Osteoblast (primary cell): Measurements from ENCODE around the gene CDC27. TPM values are rescaled to one million over a fixed set of nuclear protein-coding genes. Genes with fewer than 3 reads are reported as not detected.

Experiments used
- DNase-seq: peaks from one replicate; pipeline ENCODE4 v3.0.0; 2011; ENCODE audit warnings: low spot score, mixed read lengths; ENCODE audit not compliant: insufficient read length; ENCODE audit errors: missing footprints
- H2AFZ ChIP-seq: 2 replicates; pipeline ENCODE4 v1.6.0; 2011; ENCODE audit warnings: mild to moderate bottlenecking, low read length
- H3K27ac ChIP-seq: 2 replicates; pipeline ENCODE4 v1.5.1; 2011; ENCODE audit warnings: mild to moderate bottlenecking, low read depth, low read length, moderate library complexity
- H3K27me3 ChIP-seq: 2 replicates; pipeline ENCODE4 v1.6.0; 2012; ENCODE audit warnings: mild to moderate bottlenecking, control low read depth, inconsistent platforms, low read length, moderate library complexity; ENCODE audit not compliant: insufficient read depth
- H3K36me3 ChIP-seq: 2 replicates; pipeline ENCODE4 v1.5.1; 2011; ENCODE audit warnings: mild to moderate bottlenecking, low read length, control low read depth, moderate library complexity; ENCODE audit not compliant: insufficient read depth
- H3K4me1 ChIP-seq: 2 replicates; pipeline ENCODE4 v1.5.1; 2011; ENCODE audit warnings: mild to moderate bottlenecking, low read length, control low read depth, moderate library complexity; ENCODE audit not compliant: insufficient read depth
- H3K4me2 ChIP-seq: 2 replicates; pipeline ENCODE4 v1.6.0; 2011; ENCODE audit warnings: mild to moderate bottlenecking, low read length; ENCODE audit not compliant: insufficient read depth
- H3K4me3 ChIP-seq: fragments of 200-600 bp; sonication (generic); 3 replicates; pipeline ENCODE4 v1.5.1; 2012; ENCODE audit warnings: mild to moderate bottlenecking, low read length, inconsistent platforms; ENCODE audit not compliant: insufficient read depth
- H3K79me2 ChIP-seq: 2 replicates; pipeline ENCODE4 v1.6.0; 2012; ENCODE audit warnings: mild to moderate bottlenecking, low read length, control low read depth, inconsistent platforms; ENCODE audit not compliant: insufficient read depth
- H3K9me3 ChIP-seq: 2 replicates; pipeline ENCODE4 v1.5.1; 2011; ENCODE audit warnings: low read depth, low read length, control low read depth
- H4K20me1 ChIP-seq: 2 replicates; pipeline ENCODE4 v1.6.0; 2012; ENCODE audit warnings: mild to moderate bottlenecking, low read length, control low read depth; ENCODE audit not compliant: insufficient read depth
- total RNA-seq: library from RNA; depleted of rRNA; stranded (reverse); fragments of >200 nt; gene quantifications from 2 replicates; pipeline ENCODE4 v1.2.3, GENCODE V29; 2012
- TF ChIP-seq, protein P1 (sequence below): IDR thresholded peaks from 2 replicates; pipeline ENCODE4 v1.5.1; 2011; ENCODE audit warnings: mild to moderate bottlenecking, low read depth, low read length, moderate library complexity; ENCODE audit errors: extremely low read depth

CDC27 gene
- total RNA-seq, 1 donor, result 80.3 TPM

DNA sequence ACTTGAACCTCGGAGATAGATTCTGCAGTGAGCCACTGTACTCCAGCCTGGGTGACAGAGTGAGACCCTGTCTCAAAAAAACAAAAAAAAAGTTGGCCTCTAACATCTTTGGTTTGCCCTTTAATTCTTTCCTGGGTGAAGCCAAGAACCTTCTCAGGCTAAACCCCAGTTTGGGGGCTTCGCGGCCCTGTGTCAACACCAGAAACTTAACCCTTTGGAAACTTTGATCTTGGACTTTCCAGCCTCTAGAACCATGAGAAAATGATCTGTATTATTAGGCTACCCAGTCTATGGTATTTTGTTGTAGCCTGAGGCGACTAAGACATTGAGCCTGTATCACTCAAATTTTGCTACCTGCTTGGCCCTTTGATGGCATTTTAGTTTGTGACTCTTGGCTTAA lies 86.2 kb downstream of the CDC27 start:
- no peaks in the 10 kb centered on the region for H4K20me1 ChIP-seq
- H3K27ac ChIP-seq, result no peak overlapping the region
- TF ChIP-seq, protein P1, sequence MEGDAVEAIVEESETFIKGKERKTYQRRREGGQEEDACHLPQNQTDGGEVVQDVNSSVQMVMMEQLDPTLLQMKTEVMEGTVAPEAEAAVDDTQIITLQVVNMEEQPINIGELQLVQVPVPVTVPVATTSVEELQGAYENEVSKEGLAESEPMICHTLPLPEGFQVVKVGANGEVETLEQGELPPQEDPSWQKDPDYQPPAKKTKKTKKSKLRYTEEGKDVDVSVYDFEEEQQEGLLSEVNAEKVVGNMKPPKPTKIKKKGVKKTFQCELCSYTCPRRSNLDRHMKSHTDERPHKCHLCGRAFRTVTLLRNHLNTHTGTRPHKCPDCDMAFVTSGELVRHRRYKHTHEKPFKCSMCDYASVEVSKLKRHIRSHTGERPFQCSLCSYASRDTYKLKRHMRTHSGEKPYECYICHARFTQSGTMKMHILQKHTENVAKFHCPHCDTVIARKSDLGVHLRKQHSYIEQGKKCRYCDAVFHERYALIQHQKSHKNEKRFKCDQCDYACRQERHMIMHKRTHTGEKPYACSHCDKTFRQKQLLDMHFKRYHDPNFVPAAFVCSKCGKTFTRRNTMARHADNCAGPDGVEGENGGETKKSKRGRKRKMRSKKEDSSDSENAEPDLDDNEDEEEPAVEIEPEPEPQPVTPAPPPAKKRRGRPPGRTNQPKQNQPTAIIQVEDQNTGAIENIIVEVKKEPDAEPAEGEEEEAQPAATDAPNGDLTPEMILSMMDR, result no peak
- no peaks in the 10 kb centered on the region for H3K36me3 ChIP-seq
- H3K79me2 ChIP-seq, result peaks cover 5% of the 10 kb centered on the region
- no peak overlapping the region for H3K4me2 ChIP-seq
- peaks cover 6% of the 10 kb centered on the region for H3K4me1 ChIP-seq
- H2AFZ ChIP-seq, result no peak overlapping the region
- no peak overlapping the region for H3K4me3 ChIP-seq
- H3K27me3 ChIP-seq, result peaks cover 3% of the 10 kb centered on the region
- H3K9me3 ChIP-seq, result no peaks in the 10 kb centered on the region
- DNase-seq, result no peak

DNA sequence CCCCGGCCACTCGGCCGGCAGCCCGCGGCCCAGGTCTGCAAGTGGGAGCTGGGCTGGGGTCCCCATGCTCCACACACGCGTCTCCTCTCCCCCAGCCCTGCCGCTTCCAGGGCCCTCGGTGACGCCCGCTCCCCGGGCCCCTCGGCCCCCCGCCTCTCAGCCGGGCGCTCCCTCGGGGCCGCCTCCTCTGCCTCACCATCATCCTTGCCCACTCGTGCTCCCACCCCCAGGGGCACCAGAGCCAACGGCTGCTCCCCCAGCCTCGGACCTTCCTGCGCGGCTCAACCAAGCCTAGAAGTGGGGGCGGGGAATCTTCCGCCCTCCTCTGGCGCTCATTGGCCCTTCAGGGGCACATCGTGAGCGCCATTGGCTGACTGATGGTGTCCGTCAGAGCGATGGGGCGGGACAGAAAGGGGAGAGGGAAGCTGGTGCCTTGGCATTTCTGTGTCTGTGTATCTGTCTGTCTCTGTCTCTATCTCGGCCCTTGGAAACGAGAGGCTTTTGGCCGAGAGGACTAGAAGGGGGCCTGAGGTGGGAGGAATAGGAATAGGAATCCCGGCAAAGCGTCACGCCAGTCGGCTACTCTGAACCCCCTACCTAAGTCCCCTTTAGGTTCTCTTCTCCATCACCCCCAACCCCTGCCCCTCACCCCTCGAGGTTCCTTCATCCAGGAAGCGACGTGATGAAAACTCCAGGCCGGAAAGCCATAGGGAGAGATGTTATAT lies 88.9 kb downstream of the CDC27 start:
- peaks cover 6% of the 10 kb centered on the region for H3K36me3 ChIP-seq
- no peaks in the 10 kb centered on the region for H3K27me3 ChIP-seq
- H2AFZ ChIP-seq, result peak overlapping the region; percentile 85
- peak overlapping the region; percentile 51 for H3K27ac ChIP-seq
- no peaks in the 10 kb centered on the region for H3K9me3 ChIP-seq
- peak overlapping the region; percentile 91 for H3K4me2 ChIP-seq
- peaks cover 5% of the 10 kb centered on the region for H3K79me2 ChIP-seq
- DNase-seq, result peak; percentile 92
- TF ChIP-seq, protein P1, result no peak
- no peaks in the 10 kb centered on the region for H4K20me1 ChIP-seq
- H3K4me3 ChIP-seq, result peak overlapping the region; percentile 88
- peaks cover 6% of the 10 kb centered on the region for H3K4me1 ChIP-seq

DNA sequence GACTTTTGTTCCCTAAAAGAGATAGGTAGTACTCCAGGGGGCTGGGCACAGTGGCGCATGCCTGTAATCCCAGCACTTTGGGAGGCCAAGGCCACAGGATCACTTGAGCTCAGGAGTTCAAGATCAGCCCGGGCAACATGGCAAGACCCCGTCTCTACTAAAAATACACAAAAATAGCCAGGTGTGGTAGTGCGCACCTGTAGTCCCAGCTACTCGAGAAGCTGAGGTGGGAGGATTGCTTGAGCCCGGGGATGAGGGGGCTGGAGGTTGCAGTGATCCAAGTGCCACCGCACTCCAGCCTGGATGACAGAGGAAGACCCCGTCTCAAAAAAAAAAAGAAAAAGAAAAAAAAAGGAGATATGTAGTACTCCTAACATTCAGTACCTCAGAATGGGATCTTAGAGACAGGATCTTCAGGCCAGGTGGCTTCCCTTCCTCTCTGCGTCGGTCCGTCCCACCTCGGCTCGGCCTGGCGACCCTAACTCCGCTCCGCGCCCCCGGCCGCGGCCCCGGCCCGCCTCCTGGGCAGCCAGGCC lies 89.6 kb downstream of the CDC27 start:
- TF ChIP-seq, protein P1, result no peak
- peaks cover 5% of the 10 kb centered on the region for H3K79me2 ChIP-seq
- peaks cover 6% of the 10 kb centered on the region for H3K36me3 ChIP-seq
- peak overlapping the region; percentile 91 for H3K4me2 ChIP-seq
- peak overlapping the region; percentile 88 for H3K4me3 ChIP-seq
- H3K27me3 ChIP-seq, result no peaks in the 10 kb centered on the region
- no peaks in the 10 kb centered on the region for H3K9me3 ChIP-seq
- peak overlapping the region; percentile 51 for H3K27ac ChIP-seq
- peaks cover 6% of the 10 kb centered on the region for H3K4me1 ChIP-seq
- no peak for DNase-seq
- no peaks in the 10 kb centered on the region for H4K20me1 ChIP-seq
- peak overlapping the region; percentile 85 for H2AFZ ChIP-seq

DNA sequence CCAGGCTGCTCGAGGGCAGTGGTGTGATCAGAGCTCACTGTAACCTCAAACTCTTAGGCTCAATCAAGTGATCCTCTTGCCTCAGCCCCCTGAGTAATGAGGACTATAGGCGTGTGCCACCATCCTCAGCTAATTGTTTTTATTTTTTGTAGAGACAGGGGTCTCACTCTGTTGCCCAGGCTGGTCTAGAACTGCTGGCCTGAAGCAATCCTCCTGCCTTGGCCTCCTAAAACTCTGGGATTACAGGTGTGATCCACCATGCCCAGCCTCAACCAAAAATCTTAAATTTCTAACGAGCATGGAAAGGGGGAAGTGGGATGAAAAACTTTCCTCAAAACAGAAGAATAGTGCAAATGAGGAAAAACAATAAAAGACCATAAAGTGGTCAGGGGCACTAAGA lies 92.8 kb downstream of the CDC27 start:
- TF ChIP-seq, protein P1, result no peak
- peaks cover 19% of the 10 kb centered on the region for H3K79me2 ChIP-seq
- no peaks in the 10 kb centered on the region for H3K9me3 ChIP-seq
- no peaks in the 10 kb centered on the region for H3K27me3 ChIP-seq
- peaks cover 7% of the 10 kb centered on the region for H4K20me1 ChIP-seq
- H2AFZ ChIP-seq, result no peak overlapping the region
- peaks cover 6% of the 10 kb centered on the region for H3K4me1 ChIP-seq
- H3K4me3 ChIP-seq, result no peak overlapping the region
- no peak overlapping the region for H3K27ac ChIP-seq
- no peak for DNase-seq
- no peak overlapping the region for H3K4me2 ChIP-seq
- H3K36me3 ChIP-seq, result peaks cover 6% of the 10 kb centered on the region
